ENCODE results near the gene HSPA5.
"Not testable (repeated sequence)": the region's sequence is repeated elsewhere in the genome, so short reads cannot be mapped to it uniquely, and the experiment has no call there.

Gene HSPA5

DNA sequence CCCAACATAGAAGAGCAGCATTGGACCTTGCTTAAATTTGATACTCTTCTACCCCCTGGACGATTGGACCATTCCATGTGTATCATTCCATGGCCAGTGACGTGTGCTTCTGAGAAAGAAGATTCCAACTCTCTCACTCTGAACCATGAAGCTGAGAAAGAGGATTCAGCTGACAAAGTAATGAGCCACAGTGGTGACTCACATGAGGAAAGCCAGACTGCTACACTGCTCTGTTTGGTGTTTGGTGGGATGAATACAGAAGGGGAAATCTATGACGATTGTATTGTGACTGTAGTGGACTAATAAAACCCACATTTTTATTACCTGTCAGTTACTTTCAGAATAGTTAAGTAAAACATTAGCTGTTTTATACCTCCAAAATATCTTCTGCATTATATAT lies 7.5 kb downstream of the HSPA5 start:
- Histone ChIP-seq H3K4me3 (ENCODE audit: insufficient read depth, low read depth, low read length) (no peak overlapping the region), H3K9me3 (ENCODE audit: control insufficient read depth, low read length) (no peaks in the 10 kb centered on the region), H3K27ac (ENCODE audit: insufficient read depth, low read depth, low read length, poor library complexity, severe bottlenecking) (no peak overlapping the region), H3K36me3 (ENCODE audit: control insufficient read depth, insufficient read depth, low read length) (peaks cover 27% of the 10 kb centered on the region), H3K4me1 (ENCODE audit: control insufficient read depth, insufficient read depth, low read length) (peaks cover 6% of the 10 kb centered on the region), H3K27me3 (ENCODE audit: control insufficient read depth, insufficient read depth, low read length, poor library complexity, severe bottlenecking) (no peaks in the 10 kb centered on the region)
- 87 to 98% methylated on average over 3 of the region's 3 CpGs for WGBS, 2 experiments

GRCh38 chr9:125227761-125228160 lies 13.4 kb downstream of the HSPA5 start:
- Histone ChIP-seq H3K9me3 (ENCODE audit: control insufficient read depth, low read length) (no peaks in the 10 kb centered on the region), H3K36me3 (ENCODE audit: control insufficient read depth, insufficient read depth, low read length) (no peaks in the 10 kb centered on the region), H3K27ac (ENCODE audit: insufficient read depth, low read depth, low read length, poor library complexity, severe bottlenecking) (no peak overlapping the region), H3K4me3 (ENCODE audit: insufficient read depth, low read depth, low read length) (no peak overlapping the region), H3K4me1 (ENCODE audit: control insufficient read depth, insufficient read depth, low read length) (no peaks in the 10 kb centered on the region), H3K27me3 (ENCODE audit: control insufficient read depth, insufficient read depth, low read length, poor library complexity, severe bottlenecking) (no peaks in the 10 kb centered on the region)
- WGBS, 2 experiments, result 95% methylated on average over 6 of the region's 6 CpGs

- not testable (repeated sequence) for H3K36me3 ChIP-seq (ENCODE audit: control insufficient read depth, insufficient read depth, low read length)
Observed at GRCh38 chr9:125224858-125225257, 16.3 kb downstream of the HSPA5 start.

DNA sequence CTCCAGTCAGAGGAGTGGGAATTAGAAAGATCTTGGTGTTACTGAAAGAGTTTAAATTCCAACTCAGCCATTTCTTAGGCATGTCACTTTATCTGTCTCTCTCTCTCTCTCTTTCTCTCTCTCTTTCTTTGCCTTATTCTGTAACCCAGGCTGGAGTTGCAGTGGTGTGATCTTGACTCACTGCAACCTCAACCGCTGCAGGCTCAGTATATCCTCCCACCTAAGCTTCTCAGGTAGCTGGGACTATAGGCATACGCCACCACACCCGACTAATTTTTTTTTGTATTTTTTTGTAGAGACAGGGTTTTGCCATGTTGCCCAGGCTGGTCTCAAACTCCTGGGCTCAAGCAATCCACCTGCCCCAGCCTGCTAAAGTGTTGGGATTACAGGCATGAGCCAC lies 22.5 kb downstream of the HSPA5 start:
- no peaks in the 10 kb centered on the region for H3K4me1 ChIP-seq (ENCODE audit: control insufficient read depth, insufficient read depth, low read length)
- no peak overlapping the region for H3K4me3 ChIP-seq (ENCODE audit: insufficient read depth, low read depth, low read length)
- H3K27me3 ChIP-seq (ENCODE audit: control insufficient read depth, insufficient read depth, low read length, poor library complexity, severe bottlenecking), result no peaks in the 10 kb centered on the region
- no peaks in the 10 kb centered on the region for H3K9me3 ChIP-seq (ENCODE audit: control insufficient read depth, low read length)
- peaks cover 4% of the 10 kb centered on the region for H3K36me3 ChIP-seq (ENCODE audit: control insufficient read depth, insufficient read depth, low read length)
- no peak overlapping the region for H3K27ac ChIP-seq (ENCODE audit: insufficient read depth, low read depth, low read length, poor library complexity, severe bottlenecking)
- 92 to 95% methylated on average over 3 of the region's 3 CpGs for WGBS, 2 experiments

More at GRCh38 chr9:125224858-125225257, 16.3 kb downstream of the HSPA5 start:
- H3K4me1 ChIP-seq (ENCODE audit: control insufficient read depth, insufficient read depth, low read length); H3K9me3 ChIP-seq (ENCODE audit: control insufficient read depth, low read length); H3K4me3 ChIP-seq (ENCODE audit: insufficient read depth, low read depth, low read length); H3K27me3 ChIP-seq (ENCODE audit: control insufficient read depth, insufficient read depth, low read length, poor library complexity, severe bottlenecking); H3K27ac ChIP-seq (ENCODE audit: insufficient read depth, low read depth, low read length, poor library complexity, severe bottlenecking): not testable (repeated sequence)

DNA sequence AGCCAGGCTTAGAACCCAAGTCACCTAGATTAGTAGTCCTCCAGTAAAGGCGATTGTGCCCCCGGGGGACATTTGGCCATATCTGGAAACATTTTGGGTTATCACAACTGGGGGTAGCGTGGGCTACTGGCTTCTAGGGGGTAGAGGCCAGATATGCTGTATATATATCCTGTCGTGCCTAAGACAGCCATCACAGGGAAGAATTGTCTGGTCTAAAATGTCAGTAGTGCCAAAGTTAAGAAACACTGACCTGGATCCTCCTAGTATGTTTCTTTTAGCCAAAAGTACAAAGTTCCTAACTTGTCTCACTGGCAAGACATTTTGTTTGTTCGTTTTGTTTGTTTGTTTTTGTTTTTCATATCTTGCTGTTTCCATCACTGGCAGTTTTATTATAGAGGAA lies 27.0 kb downstream of the HSPA5 start:
- H3K4me3 ChIP-seq (ENCODE audit: insufficient read depth, low read depth, low read length), result no peak overlapping the region
- WGBS, 2 experiments, result 94% methylated on average over 5 of the region's 5 CpGs
- peaks cover 6% of the 10 kb centered on the region for H3K36me3 ChIP-seq (ENCODE audit: control insufficient read depth, insufficient read depth, low read length)
- H3K4me1 ChIP-seq (ENCODE audit: control insufficient read depth, insufficient read depth, low read length), result no peaks in the 10 kb centered on the region
- H3K27me3 ChIP-seq (ENCODE audit: control insufficient read depth, insufficient read depth, low read length, poor library complexity, severe bottlenecking), result no peaks in the 10 kb centered on the region
- no peaks in the 10 kb centered on the region for H3K9me3 ChIP-seq (ENCODE audit: control insufficient read depth, low read length)
- H3K27ac ChIP-seq (ENCODE audit: insufficient read depth, low read depth, low read length, poor library complexity, severe bottlenecking), result no peak overlapping the region

GRCh38 chr9:125204477-125204876 lies 36.7 kb downstream of the HSPA5 start:
- H3K36me3 ChIP-seq (ENCODE audit: control insufficient read depth, insufficient read depth, low read length), result no peaks in the 10 kb centered on the region
- WGBS, 2 experiments, result 91 to 94% methylated on average over 3 of the region's 3 CpGs
- no peaks in the 10 kb centered on the region for H3K27me3 ChIP-seq (ENCODE audit: control insufficient read depth, insufficient read depth, low read length, poor library complexity, severe bottlenecking)
- no peaks in the 10 kb centered on the region for H3K9me3 ChIP-seq (ENCODE audit: control insufficient read depth, low read length)
- H3K4me3 ChIP-seq (ENCODE audit: insufficient read depth, low read depth, low read length), result no peak overlapping the region
- H3K27ac ChIP-seq (ENCODE audit: insufficient read depth, low read depth, low read length, poor library complexity, severe bottlenecking), result no peak overlapping the region
- H3K4me1 ChIP-seq (ENCODE audit: control insufficient read depth, insufficient read depth, low read length), result no peaks in the 10 kb centered on the region

DNA sequence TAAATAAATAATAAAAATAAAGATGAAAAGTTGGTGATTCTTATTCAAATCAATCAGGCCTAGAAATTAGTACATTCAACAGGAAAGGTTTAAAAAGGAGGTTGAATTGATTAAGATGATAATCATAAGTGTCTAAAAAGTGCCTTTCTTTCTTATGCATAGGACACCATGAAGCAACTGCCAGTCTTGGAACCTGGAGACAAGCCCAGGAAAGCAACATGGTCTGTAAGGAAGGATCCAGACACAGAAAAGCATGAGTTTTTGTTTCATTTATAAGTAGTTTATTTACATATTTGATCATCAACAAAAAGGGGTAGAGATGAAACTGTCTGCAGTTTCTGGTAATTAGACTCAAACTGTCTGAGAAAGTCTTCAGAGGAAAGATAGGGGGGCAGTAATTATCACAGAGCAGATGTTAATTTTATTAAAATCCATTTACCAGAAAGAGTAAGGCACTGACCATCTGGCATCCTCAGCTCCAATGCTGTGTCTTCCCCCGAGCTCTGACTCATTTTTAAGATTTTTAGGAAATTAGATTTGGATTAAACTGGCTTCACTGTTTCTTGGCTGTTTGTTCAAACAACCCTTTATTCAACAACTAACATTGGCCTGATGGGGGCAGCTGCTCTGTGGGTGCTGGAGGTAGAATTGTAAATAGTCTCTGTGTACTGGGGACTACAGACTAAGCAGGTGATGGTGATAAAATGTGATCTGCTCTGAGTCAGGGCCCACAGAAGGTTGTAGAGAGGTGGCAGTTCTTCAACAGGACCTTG lies 38.1 kb downstream of the HSPA5 start:
- WGBS, 2 experiments, result 100% methylated on average over 1 of the region's 1 CpG
- Histone ChIP-seq H3K27me3 (ENCODE audit: control insufficient read depth, insufficient read depth, low read length, poor library complexity, severe bottlenecking) (no peaks in the 10 kb centered on the region), H3K4me3 (ENCODE audit: insufficient read depth, low read depth, low read length) (no peak overlapping the region), H3K27ac (ENCODE audit: insufficient read depth, low read depth, low read length, poor library complexity, severe bottlenecking) (no peak overlapping the region), H3K4me1 (ENCODE audit: control insufficient read depth, insufficient read depth, low read length) (no peaks in the 10 kb centered on the region), H3K36me3 (ENCODE audit: control insufficient read depth, insufficient read depth, low read length) (no peaks in the 10 kb centered on the region), H3K9me3 (ENCODE audit: control insufficient read depth, low read length) (no peaks in the 10 kb centered on the region)

GRCh38 chr9:125200216-125201047 lies 40.7 kb downstream of the HSPA5 start, which contains the start of gene RABEPK:
TSS of gene RABEPK (plus strand) at chr9:125200542. CDS start at chr9:125203014, 2,472 bp downstream.
- H3K27ac ChIP-seq (ENCODE audit: insufficient read depth, low read depth, low read length, poor library complexity, severe bottlenecking), result peak within 1 kb of the TSS; percentile 61
- WGBS, 2 experiments, result 1% methylated on average over 50 to 51 of the region's 51 CpGs
- peak within 1 kb of the TSS; percentile 72 for H3K4me3 ChIP-seq (ENCODE audit: insufficient read depth, low read depth, low read length)
- H3K27me3 ChIP-seq (ENCODE audit: control insufficient read depth, insufficient read depth, low read length, poor library complexity, severe bottlenecking), result no peaks in the 10 kb centered on the region
- no peaks in the 10 kb centered on the region for H3K9me3 ChIP-seq (ENCODE audit: control insufficient read depth, low read length)
- no peaks in the 10 kb centered on the region for H3K36me3 ChIP-seq (ENCODE audit: control insufficient read depth, insufficient read depth, low read length)
- H3K4me1 ChIP-seq (ENCODE audit: control insufficient read depth, insufficient read depth, low read length), result no peaks in the 10 kb centered on the region

GRCh38 chr9:125195591-125195990 lies 45.6 kb downstream of the HSPA5 start:
- not testable (repeated sequence) for H3K9me3 ChIP-seq (ENCODE audit: control insufficient read depth, low read length); H3K4me1 ChIP-seq (ENCODE audit: control insufficient read depth, insufficient read depth, low read length); H3K4me3 ChIP-seq (ENCODE audit: insufficient read depth, low read depth, low read length); H3K27me3 ChIP-seq (ENCODE audit: control insufficient read depth, insufficient read depth, low read length, poor library complexity, severe bottlenecking); H3K36me3 ChIP-seq (ENCODE audit: control insufficient read depth, insufficient read depth, low read length); H3K27ac ChIP-seq (ENCODE audit: insufficient read depth, low read depth, low read length, poor library complexity, severe bottlenecking)
- 100% methylated on average over 1 of the region's 1 CpG; no CpG with 5 or more reads in 1 of the 2 experiments for WGBS, 2 experiments

DNA sequence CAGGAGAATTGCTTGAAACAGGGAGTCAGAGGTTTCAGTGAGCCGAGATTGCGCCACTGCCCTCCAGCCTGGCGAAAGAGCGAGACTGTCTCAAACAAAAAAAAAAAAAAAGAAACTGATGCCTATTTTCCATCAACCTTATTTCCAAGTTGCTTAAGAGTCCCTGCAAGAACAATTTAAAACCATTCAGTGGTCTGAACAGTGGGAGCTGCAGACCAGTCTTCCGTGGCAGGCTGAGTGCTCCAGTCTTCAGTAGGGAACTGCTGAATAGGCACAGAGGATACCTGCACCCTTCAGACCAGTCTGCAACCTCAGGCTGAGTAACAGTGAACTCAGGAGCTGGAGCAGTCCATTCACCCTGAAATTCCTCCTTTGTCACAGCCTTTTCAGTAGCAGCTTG lies 46.7 kb downstream of the HSPA5 start:
- H3K36me3 ChIP-seq (ENCODE audit: control insufficient read depth, insufficient read depth, low read length); H3K4me1 ChIP-seq (ENCODE audit: control insufficient read depth, insufficient read depth, low read length); H3K4me3 ChIP-seq (ENCODE audit: insufficient read depth, low read depth, low read length); H3K27ac ChIP-seq (ENCODE audit: insufficient read depth, low read depth, low read length, poor library complexity, severe bottlenecking); H3K27me3 ChIP-seq (ENCODE audit: control insufficient read depth, insufficient read depth, low read length, poor library complexity, severe bottlenecking); H3K9me3 ChIP-seq (ENCODE audit: control insufficient read depth, low read length): not testable (repeated sequence)
- 90 to 93% methylated on average over 5 of the region's 5 CpGs for WGBS, 2 experiments

All from ectodermal cell (in vitro differentiated cells).